Measurements from ENCODE around the gene NBPF11.
"Not testable (repeated sequence)": the region's sequence is repeated elsewhere in the genome, so short reads cannot be mapped to it uniquely, and the experiment has no call there.

Gene NBPF11

GRCh38 chr1:148150014-148150413 is 2.1 kb downstream of the NBPF11 start:
- not testable (repeated sequence) for H3K4me1 ChIP-seq (ENCODE audit: control insufficient read depth in 2 of 2, insufficient read depth in 1 of 2, low read depth in 1 of 2, low read length in 2 of 2); H2AFZ ChIP-seq (ENCODE audit: low read length); H2AK5ac ChIP-seq (ENCODE audit: low read depth, low read length); H3K9me3 ChIP-seq (replicated peaks in 1 of 2; ENCODE audit: control insufficient read depth in 2 of 2, insufficient read depth in 1 of 2, low read depth in 1 of 2, low read length in 2 of 2); H3K79me1 ChIP-seq (ENCODE audit: low read depth, low read length); H3K4me3 ChIP-seq (ENCODE audit: low read length in 2 of 2); H2BK120ac ChIP-seq (ENCODE audit: low read depth, low read length); H3K14ac ChIP-seq (ENCODE audit: low read length); H3K27ac ChIP-seq (replicated peaks; ENCODE audit: low read length); DNase-seq (ENCODE audit: low spot score); H3K36me3 ChIP-seq (replicated peaks in 1 of 2; ENCODE audit: control insufficient read depth in 2 of 2, insufficient read depth in 2 of 2, low read length in 2 of 2); H4K8ac ChIP-seq (ENCODE audit: low read depth, low read length); H3K9ac ChIP-seq (ENCODE audit: low read depth, low read length, poor library complexity); H3K27me3 ChIP-seq (ENCODE audit: control insufficient read depth in 3 of 3, insufficient read depth in 3 of 3, low read depth in 1 of 3, low read length in 3 of 3); H2BK15ac ChIP-seq (ENCODE audit: low read length); H4K91ac ChIP-seq (ENCODE audit: low read depth, low read length, poor library complexity); H3K18ac ChIP-seq (ENCODE audit: low read length); H2BK5ac ChIP-seq (ENCODE audit: low read length); H3K4ac ChIP-seq (ENCODE audit: low read length); H3K23ac ChIP-seq (ENCODE audit: low read depth, low read length, poor library complexity); H2BK12ac ChIP-seq (ENCODE audit: low read length); H3K4me2 ChIP-seq (ENCODE audit: insufficient read depth, low read length, poor library complexity, severe bottlenecking)
- no CpG with 5 or more reads among the region's 6 CpGs for WGBS, 2 donors (ENCODE audit: extremely low coverage in 2 of 2, insufficient read length in 2 of 2, insufficient replicate concordance in 1 of 2)

- H2BK5ac ChIP-seq (ENCODE audit: low read length); H2AK5ac ChIP-seq (ENCODE audit: low read depth, low read length); H3K4me3 ChIP-seq (ENCODE audit: low read length in 2 of 2); H3K79me1 ChIP-seq (ENCODE audit: low read depth, low read length); DNase-seq (ENCODE audit: low spot score); H2BK12ac ChIP-seq (ENCODE audit: low read length); H3K4me1 ChIP-seq (ENCODE audit: control insufficient read depth in 2 of 2, insufficient read depth in 1 of 2, low read depth in 1 of 2, low read length in 2 of 2); H3K9me3 ChIP-seq (replicated peaks in 1 of 2; ENCODE audit: control insufficient read depth in 2 of 2, insufficient read depth in 1 of 2, low read depth in 1 of 2, low read length in 2 of 2); H2AFZ ChIP-seq (ENCODE audit: low read length); H3K27me3 ChIP-seq (ENCODE audit: control insufficient read depth in 3 of 3, insufficient read depth in 3 of 3, low read depth in 1 of 3, low read length in 3 of 3); H3K14ac ChIP-seq (ENCODE audit: low read length); H3K27ac ChIP-seq (replicated peaks; ENCODE audit: low read length); H3K36me3 ChIP-seq (replicated peaks in 1 of 2; ENCODE audit: control insufficient read depth in 2 of 2, insufficient read depth in 2 of 2, low read length in 2 of 2); H2BK120ac ChIP-seq (ENCODE audit: low read depth, low read length); H3K9ac ChIP-seq (ENCODE audit: low read depth, low read length, poor library complexity); H3K4ac ChIP-seq (ENCODE audit: low read length); H3K23ac ChIP-seq (ENCODE audit: low read depth, low read length, poor library complexity); H4K91ac ChIP-seq (ENCODE audit: low read depth, low read length, poor library complexity); H3K18ac ChIP-seq (ENCODE audit: low read length); H4K8ac ChIP-seq (ENCODE audit: low read depth, low read length); H3K4me2 ChIP-seq (ENCODE audit: insufficient read depth, low read length, poor library complexity, severe bottlenecking); H2BK15ac ChIP-seq (ENCODE audit: low read length): not testable (repeated sequence)
- WGBS, 2 donors (ENCODE audit: extremely low coverage in 2 of 2, insufficient read length in 2 of 2, insufficient replicate concordance in 1 of 2): no CpG with 5 or more reads among the region's 72 CpGs
Measured at GRCh38 chr1:148149050-148149815, 2.8 kb downstream of the NBPF11 start.

- H3K4me2 ChIP-seq (ENCODE audit: insufficient read depth, low read length, poor library complexity, severe bottlenecking); H3K79me1 ChIP-seq (ENCODE audit: low read depth, low read length); H4K91ac ChIP-seq (ENCODE audit: low read depth, low read length, poor library complexity); H3K27ac ChIP-seq (replicated peaks; ENCODE audit: low read length); H2BK15ac ChIP-seq (ENCODE audit: low read length); H3K4ac ChIP-seq (ENCODE audit: low read length); DNase-seq (ENCODE audit: low spot score); H3K9ac ChIP-seq (ENCODE audit: low read depth, low read length, poor library complexity); H3K18ac ChIP-seq (ENCODE audit: low read length); H3K9me3 ChIP-seq (replicated peaks in 1 of 2; ENCODE audit: control insufficient read depth in 2 of 2, insufficient read depth in 1 of 2, low read depth in 1 of 2, low read length in 2 of 2); H3K23ac ChIP-seq (ENCODE audit: low read depth, low read length, poor library complexity); H2BK120ac ChIP-seq (ENCODE audit: low read depth, low read length); H3K36me3 ChIP-seq (replicated peaks in 1 of 2; ENCODE audit: control insufficient read depth in 2 of 2, insufficient read depth in 2 of 2, low read length in 2 of 2); H2AK5ac ChIP-seq (ENCODE audit: low read depth, low read length); H3K4me3 ChIP-seq (ENCODE audit: low read length in 2 of 2); H2BK12ac ChIP-seq (ENCODE audit: low read length); H3K27me3 ChIP-seq (ENCODE audit: control insufficient read depth in 3 of 3, insufficient read depth in 3 of 3, low read depth in 1 of 3, low read length in 3 of 3); H4K8ac ChIP-seq (ENCODE audit: low read depth, low read length); H2BK5ac ChIP-seq (ENCODE audit: low read length); H3K14ac ChIP-seq (ENCODE audit: low read length); H2AFZ ChIP-seq (ENCODE audit: low read length); H3K4me1 ChIP-seq (ENCODE audit: control insufficient read depth in 2 of 2, insufficient read depth in 1 of 2, low read depth in 1 of 2, low read length in 2 of 2): not testable (repeated sequence)
- WGBS, 2 donors (ENCODE audit: extremely low coverage in 2 of 2, insufficient read length in 2 of 2, insufficient replicate concordance in 1 of 2): no CpG with 5 or more reads among the region's 28 CpGs
Measured at GRCh38 chr1:148147052-148147838, 4.8 kb downstream of the NBPF11 start.

- H2BK15ac ChIP-seq (ENCODE audit: low read length); H2AK5ac ChIP-seq (ENCODE audit: low read depth, low read length); H3K27me3 ChIP-seq (ENCODE audit: control insufficient read depth in 3 of 3, insufficient read depth in 3 of 3, low read depth in 1 of 3, low read length in 3 of 3); H3K9me3 ChIP-seq (replicated peaks in 1 of 2; ENCODE audit: control insufficient read depth in 2 of 2, insufficient read depth in 1 of 2, low read depth in 1 of 2, low read length in 2 of 2); H4K8ac ChIP-seq (ENCODE audit: low read depth, low read length); H3K23ac ChIP-seq (ENCODE audit: low read depth, low read length, poor library complexity); H3K4ac ChIP-seq (ENCODE audit: low read length); H3K4me2 ChIP-seq (ENCODE audit: insufficient read depth, low read length, poor library complexity, severe bottlenecking); H3K18ac ChIP-seq (ENCODE audit: low read length); H3K36me3 ChIP-seq (replicated peaks in 1 of 2; ENCODE audit: control insufficient read depth in 2 of 2, insufficient read depth in 2 of 2, low read length in 2 of 2); H3K27ac ChIP-seq (replicated peaks; ENCODE audit: low read length); H3K14ac ChIP-seq (ENCODE audit: low read length); DNase-seq (ENCODE audit: low spot score); H4K91ac ChIP-seq (ENCODE audit: low read depth, low read length, poor library complexity); H3K4me3 ChIP-seq (ENCODE audit: low read length in 2 of 2); H2BK12ac ChIP-seq (ENCODE audit: low read length); H2BK120ac ChIP-seq (ENCODE audit: low read depth, low read length); H3K9ac ChIP-seq (ENCODE audit: low read depth, low read length, poor library complexity); H2BK5ac ChIP-seq (ENCODE audit: low read length); H3K4me1 ChIP-seq (ENCODE audit: control insufficient read depth in 2 of 2, insufficient read depth in 1 of 2, low read depth in 1 of 2, low read length in 2 of 2); H3K79me1 ChIP-seq (ENCODE audit: low read depth, low read length); H2AFZ ChIP-seq (ENCODE audit: low read length): not testable (repeated sequence)
- WGBS, 2 donors (ENCODE audit: extremely low coverage in 2 of 2, insufficient read length in 2 of 2, insufficient replicate concordance in 1 of 2): no CpG with 5 or more reads among the region's 66 CpGs
Measured at GRCh38 chr1:148146191-148146997, 5.7 kb downstream of the NBPF11 start.

Measured in neuronal stem cell (in vitro differentiated cells).